Measurements from ENCODE around the gene CCDC61.

The CCDC61 gene

GRCh38 chr19:45994998-45995714 lies at the start of gene CCDC61:
Gene CCDC61, plus strand, starts transcription at chr19:45995467. Its CDS starts 7,552 bp downstream, at chr19:46003019.
- DNase-seq, result peak; percentile 100

- no peak for DNase-seq
Observed at GRCh38 chr19:45947926-45948325, 47.3 kb upstream of the CCDC61 start.

- no peak for DNase-seq
Observed at GRCh38 chr19:45952341-45952685, 43.0 kb upstream of the CCDC61 start.

- DNase-seq, result peak; percentile 40
Observed at GRCh38 chr19:45952686-45953505, 42.4 kb upstream of the CCDC61 start.

GRCh38 chr19:45953676-45954075 lies 41.6 kb upstream of the CCDC61 start:
- no peak for DNase-seq

- no peak for DNase-seq
Observed at GRCh38 chr19:45954156-45954555, 41.1 kb upstream of the CCDC61 start.

- DNase-seq, result no peak
Observed at GRCh38 chr19:45955905-45956608, 39.2 kb upstream of the CCDC61 start.

GRCh38 chr19:45958320-45958719 lies 36.9 kb upstream of the CCDC61 start:
- DNase-seq, result no peak

GRCh38 chr19:45958769-45959516 lies 36.3 kb upstream of the CCDC61 start:
- no peak for DNase-seq

- DNase-seq, result no peak
Observed at GRCh38 chr19:45959517-45960025, 35.7 kb upstream of the CCDC61 start.

- DNase-seq, result no peak
Observed at GRCh38 chr19:45960595-45961235, 34.6 kb upstream of the CCDC61 start.

- no peak for DNase-seq
Observed at GRCh38 chr19:45962021-45962420, 33.2 kb upstream of the CCDC61 start.

- no peak for DNase-seq
Observed at GRCh38 chr19:45967246-45967645, 28.0 kb upstream of the CCDC61 start.

- DNase-seq, result no peak
Observed at GRCh38 chr19:45968626-45969025, 26.6 kb upstream of the CCDC61 start.

- no peak for DNase-seq
Observed at GRCh38 chr19:45969676-45970075, 25.6 kb upstream of the CCDC61 start.

GRCh38 chr19:45971260-45971902 lies 23.9 kb upstream of the CCDC61 start:
- no peak for DNase-seq

- peak; percentile 12 for DNase-seq
Observed at GRCh38 chr19:45972081-45972946, 23.0 kb upstream of the CCDC61 start.

- DNase-seq, result no peak
Observed at GRCh38 chr19:45972947-45973540, 22.2 kb upstream of the CCDC61 start.

- peak; percentile 71 for DNase-seq
Observed at GRCh38 chr19:45973553-45974338, 21.5 kb upstream of the CCDC61 start, which contains the start of gene NOVA2. Gene NOVA2, minus strand, starts transcription at chr19:45973865. Its CDS starts 514 bp downstream, at chr19:45973351.

Data from activated CD4-positive, alpha-beta T cell treated with anti-CD3 and anti-CD28 coated beads, Interleukin-2, Interleukin-6, amounts not matched to agents 100 ng/mL and 50 ng/mL, durations not matched to agents 16 hours and 8 hours (primary cell).